ENCODE results near the gene POC1B.

GRCh38 chr12:89575374-89575773 lies 49.5 kb upstream of the POC1B start:
- TF ChIP-seq POLR2AphosphoS5 (IDR thresholded peaks at IDR 0.05) (no peak), EP300 (conservative IDR thresholded peaks at IDR 0.05; ENCODE audit: poor library complexity, severe bottlenecking) (no peak), CTCF (IDR thresholded peaks at IDR 0.05; ENCODE audit: poor library complexity, severe bottlenecking) (no peak)

Data from neural cell (in vitro differentiated cells).